Activated CD8-positive, alpha-beta memory T cell treated with anti-CD3 and anti-CD28 coated beads, Interleukin-2, amount 50 U/mL, for 48 hours (primary cell): ENCODE data around the gene HIPK2.

ENCODE experiments used
- DNase-seq: peaks from one replicate; pipeline ENCODE4 v3.0.0-alpha.2; 2020

Gene HIPK2

GRCh38 chr7:139750459-139751095, 27.2 kb downstream of the HIPK2 start:
- no peak for DNase-seq

- DNase-seq, result no peak
Measured at GRCh38 chr7:139749545-139749944, 28.3 kb downstream of the HIPK2 start.

- no peak for DNase-seq
Measured at GRCh38 chr7:139748941-139749340, 28.9 kb downstream of the HIPK2 start.

- DNase-seq, result no peak
Measured at GRCh38 chr7:139748373-139748765, 29.4 kb downstream of the HIPK2 start.

GRCh38 chr7:139747662-139748372, 30.0 kb downstream of the HIPK2 start:
- no peak for DNase-seq

GRCh38 chr7:139746652-139747051, 31.1 kb downstream of the HIPK2 start:
- DNase-seq, result no peak

GRCh38 chr7:139745678-139746143, 32.1 kb downstream of the HIPK2 start:
- no peak for DNase-seq

GRCh38 chr7:139744768-139745677, 32.8 kb downstream of the HIPK2 start:
- no peak for DNase-seq

GRCh38 chr7:139743967-139744767, 33.6 kb downstream of the HIPK2 start:
- no peak for DNase-seq

- no peak for DNase-seq
Measured at GRCh38 chr7:139743267-139743966, 34.4 kb downstream of the HIPK2 start.

GRCh38 chr7:139741789-139742344, 35.9 kb downstream of the HIPK2 start:
- no peak for DNase-seq

- DNase-seq, result no peak
Measured at GRCh38 chr7:139741239-139741638, 36.6 kb downstream of the HIPK2 start.

- no peak for DNase-seq
Measured at GRCh38 chr7:139739863-139740597, 37.8 kb downstream of the HIPK2 start.

- DNase-seq, result no peak
Measured at GRCh38 chr7:139738772-139739171, 39.0 kb downstream of the HIPK2 start.

GRCh38 chr7:139738101-139738489, 39.7 kb downstream of the HIPK2 start:
- no peak for DNase-seq

- DNase-seq, result no peak
Measured at GRCh38 chr7:139737221-139738100, 40.3 kb downstream of the HIPK2 start.

GRCh38 chr7:139735912-139736595, 41.7 kb downstream of the HIPK2 start:
- DNase-seq, result no peak

GRCh38 chr7:139735466-139735865, 42.3 kb downstream of the HIPK2 start:
- DNase-seq, result no peak

GRCh38 chr7:139734395-139734794, 43.4 kb downstream of the HIPK2 start:
- no peak for DNase-seq
